H1 (cell line): ENCODE results near the gene WDR5. TPM values are rescaled to one million over a fixed set of nuclear protein-coding genes. Genes with fewer than 3 reads are reported as not detected.

Experiments
- RAD21 ChIP-seq, 2 experiments: IDR thresholded peaks in 1 of 2; conservative IDR thresholded peaks in 1 of 2; 2 replicates each; pipeline ENCODE4 v1.6.1; 2011; ENCODE audit warnings: low read depth in 2 of 2, low read length in 2 of 2, improper control_type of control experiment in 1 of 2, inconsistent platforms in 1 of 2, mild to moderate bottlenecking in 1 of 2, moderate library complexity in 1 of 2
- SIRT6 ChIP-seq: IDR thresholded peaks from one replicate; pipeline ENCODE4 v1.7.1; 2012; ENCODE audit warnings: low read length, inconsistent platforms
- TEAD4 ChIP-seq: IDR thresholded peaks from 2 replicates; pipeline ENCODE4 v1.6.1; 2012; ENCODE audit warnings: low read depth, low read length, inconsistent platforms, mixed read lengths
- polyA plus RNA-seq, 7 experiments: library from polyadenylated mRNA; depleted of rRNA in 3 of 7; stranded (reverse) in 5 of 7; unstranded in 2 of 7; fragments of >200 nt in 5 of 7; fragments of 200-250 nt in 2 of 7; gene quantifications; 1 replicate in 5 of 7; 2 replicates in 1 of 7; 4 replicates in 1 of 7; pipeline versions ENCODE4 v1.2.1 to v1.2.3, GENCODE V29; 2011 to 2013; ENCODE audit warnings: missing spikeins in 2 of 7, mixed read lengths in 2 of 7
- total RNA-seq: library from RNA; stranded (reverse); fragmentation: NEBNext Ultra II Directional; extraction: Animal tissue kit (Norgen Biotek cat#: 25700); gene quantifications from 2 replicates; pipeline ENCODE4 v1.2.1, GENCODE V29; 2021

The WDR5 gene
- total and polyA plus RNA-seq, 2 of the 8 experiments (the other 6 are each of a cell fraction or from before 2014, with no cell fraction given) = 38.4 to 68.1 TPM

GRCh38 chr9:134159566-134160245 is 23.8 kb downstream of the WDR5 start (continued):
- no peak for TF ChIP-seq RAD21 (IDR thresholded peaks at IDR 0.05 in 1 of 2, conservative IDR thresholded peaks at IDR 0.05 in 1 of 2; ENCODE audit: low read depth in 2 of 2, low read length in 2 of 2)
- no peak for TF ChIP-seq SIRT6
- TF ChIP-seq TEAD4 = no peak
